22Rv1 (cell line): ENCODE measurements around the gene AKT1S1.

Experiments used
- H3K27ac ChIP-seq: fragments of 450-650 bp; 2 replicates; pipeline ENCODE4 v1.5.1; 2017
- CTCF ChIP-seq: fragments of 450-650 bp; IDR thresholded peaks from 2 replicates; pipeline ENCODE4 v1.5.1; 2017; ENCODE audit warnings: mild to moderate bottlenecking
- ZFX ChIP-seq: fragments of 450-650 bp; IDR thresholded peaks from 2 replicates; pipeline ENCODE4 v1.6.1; 2017; ENCODE audit warnings: antibody characterized with exemption, borderline replicate concordance

Gene AKT1S1

GRCh38 chr19:49843265-49843664 lies 33.9 kb downstream of the AKT1S1 start:
- H3K27ac ChIP-seq = no peak overlapping the region
- no peak for TF ChIP-seq ZFX
- TF ChIP-seq CTCF = no peak

GRCh38 chr19:49840736-49841249 lies 36.4 kb downstream of the AKT1S1 start:
- H3K27ac ChIP-seq = no peak overlapping the region
- TF ChIP-seq ZFX (no peak), CTCF (no peak)

- H3K27ac ChIP-seq = no peak overlapping the region
- TF ChIP-seq CTCF = no peak
- TF ChIP-seq ZFX = no peak
Observed at GRCh38 chr19:49840321-49840720, 36.8 kb downstream of the AKT1S1 start.

- TF ChIP-seq CTCF = no peak
- no peak for TF ChIP-seq ZFX
- H3K27ac ChIP-seq = 0 out of 2 replicates have a peak overlapping the region, but pooled peaks have one; percentile 7
Observed at GRCh38 chr19:49839713-49840112, 37.4 kb downstream of the AKT1S1 start.

- H3K27ac ChIP-seq = 0 out of 2 replicates have a peak overlapping the region, but pooled peaks have one; percentile 7
- TF ChIP-seq ZFX (no peak), CTCF (no peak)
Observed at GRCh38 chr19:49838885-49839588, 38.1 kb downstream of the AKT1S1 start.

GRCh38 chr19:49837425-49837824 lies 39.7 kb downstream of the AKT1S1 start:
- H3K27ac ChIP-seq = no peak overlapping the region
- TF ChIP-seq CTCF = no peak
- no peak for TF ChIP-seq ZFX

- no peak for TF ChIP-seq ZFX
- TF ChIP-seq CTCF = no peak
Observed at GRCh38 chr19:49837009-49837310, 40.2 kb downstream of the AKT1S1 start.

More at GRCh38 chr19:49837009-49837310, 40.2 kb downstream of the AKT1S1 start:
- no peak overlapping the region for H3K27ac ChIP-seq
